GM19468 (cell line): ENCODE data around the gene CTAG1A.
"Not testable (repeated sequence)": the region's sequence is repeated elsewhere in the genome, so short reads cannot be mapped to it uniquely, and the experiment has no call there.

Experiments
- ATAC-seq: cut with Tn5 transposase; IDR thresholded peaks from one replicate; pipeline ENCODE4 v1.9.1; 2021; ENCODE audit warnings: mild to moderate bottlenecking, moderate library complexity, moderate number of reproducible peaks; ENCODE audit not compliant: unreplicated experiment; ENCODE audit errors: extremely low read depth

The CTAG1A gene

GRCh38 chrX:154570361-154570760 lies 14.6 kb upstream of the CTAG1A start:
- not testable (repeated sequence) for ATAC-seq

- not testable (repeated sequence) for ATAC-seq
Observed at GRCh38 chrX:154573061-154573460, 11.9 kb upstream of the CTAG1A start.

- ATAC-seq: not testable (repeated sequence)
Observed at GRCh38 chrX:154575076-154575475, 9.9 kb upstream of the CTAG1A start.

- not testable (repeated sequence) for ATAC-seq
Observed at GRCh38 chrX:154582994-154583393, 1.9 kb upstream of the CTAG1A start.

- not testable (repeated sequence) for ATAC-seq
Observed at GRCh38 chrX:154590415-154590814, 5.5 kb downstream of the CTAG1A start.

GRCh38 chrX:154592505-154592904 lies 7.6 kb downstream of the CTAG1A start:
- no peak for ATAC-seq

- no peak for ATAC-seq
Observed at GRCh38 chrX:154593201-154593600, 8.3 kb downstream of the CTAG1A start.

GRCh38 chrX:154594491-154594890 lies 9.6 kb downstream of the CTAG1A start:
- ATAC-seq: no peak

- ATAC-seq: no peak
Observed at GRCh38 chrX:154595559-154596249, 10.8 kb downstream of the CTAG1A start.

- ATAC-seq: no peak
Observed at GRCh38 chrX:154596290-154596929, 11.5 kb downstream of the CTAG1A start.

- ATAC-seq: no peak
Observed at GRCh38 chrX:154597221-154597620, 12.3 kb downstream of the CTAG1A start.

GRCh38 chrX:154598656-154599055 lies 13.7 kb downstream of the CTAG1A start:
- no peak for ATAC-seq

GRCh38 chrX:154599531-154599930 lies 14.6 kb downstream of the CTAG1A start:
- ATAC-seq: no peak

GRCh38 chrX:154600759-154601374 lies 15.9 kb downstream of the CTAG1A start:
- no peak for ATAC-seq

GRCh38 chrX:154602226-154602625 lies 17.3 kb downstream of the CTAG1A start:
- no peak for ATAC-seq

- no peak for ATAC-seq
Observed at GRCh38 chrX:154602766-154603437, 18.0 kb downstream of the CTAG1A start.

- ATAC-seq: no peak
Observed at GRCh38 chrX:154603438-154604430, 18.8 kb downstream of the CTAG1A start.

- ATAC-seq: no peak
Observed at GRCh38 chrX:154605566-154605965, 20.6 kb downstream of the CTAG1A start.

- ATAC-seq: no peak
Observed at GRCh38 chrX:154607370-154607769, 22.4 kb downstream of the CTAG1A start.

GRCh38 chrX:154607976-154608375 lies 23.0 kb downstream of the CTAG1A start:
- not testable (repeated sequence) for ATAC-seq
